Vagina (tissue), 2 donors: ENCODE results near the gene SRXN1.

ENCODE experiments used
- CTCF ChIP-seq, 3 experiments: fragments of 450-650 bp in 2 of 3; fragments of 200-600 bp in 1 of 3; sonication (generic) in 1 of 3; IDR thresholded peaks; one replicate each; pipeline ENCODE4 v1.5.1; 2017 to 2019; ENCODE audit warnings: antibody characterized with exemption in 3 of 3, mild to moderate bottlenecking in 2 of 3, moderate library complexity in 2 of 3
- POLR2A ChIP-seq, 2 donors: fragments of 450-650 bp; IDR thresholded peaks; one replicate each; pipeline ENCODE4 v1.6.1; 2017; ENCODE audit warnings: antibody characterized with exemption in 2 of 2, mild to moderate bottlenecking in 2 of 2, moderate library complexity in 2 of 2
- POLR2AphosphoS5 ChIP-seq, 2 donors: sonication (generic); formaldehyde crosslinking; IDR thresholded peaks; one replicate each; pipeline ENCODE4 v1.9.0; 2017; ENCODE audit warnings: antibody characterized with exemption in 2 of 2, mild to moderate bottlenecking in 2 of 2, low read depth in 1 of 2; ENCODE audit not compliant: insufficient read depth in 1 of 2

- TF ChIP-seq POLR2A (IDR thresholded peaks at IDR 0.05) = no peak
- no peak for TF ChIP-seq CTCF (IDR thresholded peaks at IDR 0.05)
- no peak for TF ChIP-seq POLR2AphosphoS5 (IDR thresholded peaks at IDR 0.05; ENCODE audit: insufficient read depth in 1 of 2, low read depth in 1 of 2)
Measured at GRCh38 chr20:692044-692443, 39.0 kb upstream of the SRXN1 start.
